GM21723 (cell line): ENCODE measurements around the gene MCOLN2.
"Not testable (repeated sequence)": the region's sequence is repeated elsewhere in the genome, so short reads cannot be mapped to it uniquely, and the experiment has no call there.

ENCODE experiments used
- ATAC-seq: cut with Tn5 transposase; IDR thresholded peaks from one replicate; pipeline ENCODE4 v1.9.1; 2021; ENCODE audit warnings: mild to moderate bottlenecking, moderate library complexity; ENCODE audit not compliant: unreplicated experiment

Gene MCOLN2

GRCh38 chr1:84986561-84986960, 10.4 kb downstream of the MCOLN2 start:
- not testable (repeated sequence) for ATAC-seq

GRCh38 chr1:84985365-84985764, 11.5 kb downstream of the MCOLN2 start:
- no peak for ATAC-seq

GRCh38 chr1:84982395-84982794, 14.5 kb downstream of the MCOLN2 start:
- no peak for ATAC-seq

- ATAC-seq, result peak; percentile 38
These were observed 21.9 kb downstream of the MCOLN2 start for GRCh38 chr1:84975035-84975434.

GRCh38 chr1:84973498-84974334, 23.2 kb downstream of the MCOLN2 start:
- ATAC-seq, result peak; percentile 58

- ATAC-seq, result peak; percentile 41
These were observed 24.4 kb downstream of the MCOLN2 start for GRCh38 chr1:84972377-84972987.

GRCh38 chr1:84971957-84972356, 25.0 kb downstream of the MCOLN2 start:
- ATAC-seq, result peak; percentile 49

- peak; percentile 29 for ATAC-seq
These were observed 27.2 kb downstream of the MCOLN2 start for GRCh38 chr1:84969489-84970250.

GRCh38 chr1:84968865-84969264, 28.0 kb downstream of the MCOLN2 start:
- no peak for ATAC-seq

- ATAC-seq, result no peak
These were observed 28.8 kb downstream of the MCOLN2 start for GRCh38 chr1:84968101-84968500.

GRCh38 chr1:84967666-84968065, 29.2 kb downstream of the MCOLN2 start:
- no peak for ATAC-seq

- ATAC-seq, result no peak
These were observed 33.9 kb downstream of the MCOLN2 start for GRCh38 chr1:84963021-84963420.

GRCh38 chr1:84961316-84961715, 35.6 kb downstream of the MCOLN2 start:
- ATAC-seq, result no peak

- ATAC-seq, result no peak
These were observed 36.5 kb downstream of the MCOLN2 start for GRCh38 chr1:84960371-84960770.

- peak; percentile 85 for ATAC-seq
These were observed 37.6 kb downstream of the MCOLN2 start for GRCh38 chr1:84959294-84959693.

- no peak for ATAC-seq
These were observed 38.9 kb downstream of the MCOLN2 start for GRCh38 chr1:84957966-84958365.

GRCh38 chr1:84956655-84957054, 40.3 kb downstream of the MCOLN2 start:
- ATAC-seq, result no peak

- no peak for ATAC-seq
These were observed 40.8 kb downstream of the MCOLN2 start for GRCh38 chr1:84956097-84956496.

GRCh38 chr1:84949664-84950063, 47.2 kb downstream of the MCOLN2 start:
- ATAC-seq, result no peak

- ATAC-seq, result no peak
These were observed 49.1 kb downstream of the MCOLN2 start for GRCh38 chr1:84947536-84948410.

- no peak for ATAC-seq
These were observed 50.3 kb downstream of the MCOLN2 start for GRCh38 chr1:84946631-84947030.
